KMS-11 (cell line): Measurements from ENCODE around the gene FUT6.

Experiments
- H2AFZ ChIP-seq: fragments of 200-600 bp; sonication (generic); 2 replicates; pipeline ENCODE4 v1.6.1; 2016; ENCODE audit warnings: antibody characterized with exemption, mixed run types, low read depth
- H3K27ac ChIP-seq: fragments of 200-600 bp; sonication (generic); 2 replicates; pipeline ENCODE4 v1.6.1; 2016; ENCODE audit warnings: mild to moderate bottlenecking, mixed run types
- H3K27me3 ChIP-seq: fragments of 200-600 bp; sonication (generic); 2 replicates; pipeline ENCODE4 v1.6.1; 2017; ENCODE audit warnings: mild to moderate bottlenecking, low read depth, mixed run types, moderate library complexity; ENCODE audit not compliant: insufficient read depth
- H3K36me3 ChIP-seq: fragments of 200-600 bp; sonication (generic); 2 replicates; pipeline ENCODE4 v1.6.1; 2017; ENCODE audit warnings: mild to moderate bottlenecking, mixed run types; ENCODE audit not compliant: insufficient read depth
- H3K4me1 ChIP-seq: fragments of 200-600 bp; sonication (generic); 2 replicates; pipeline ENCODE4 v1.6.1; 2016; ENCODE audit warnings: mild to moderate bottlenecking, low read depth, mixed run types; ENCODE audit not compliant: poor library complexity, severe bottlenecking
- H3K4me2 ChIP-seq: fragments of 200-600 bp; sonication (generic); 2 replicates; pipeline ENCODE4 v1.7.0; 2016; ENCODE audit warnings: mild to moderate bottlenecking, mixed run types
- H3K4me3 ChIP-seq: fragments of 200-600 bp; sonication (generic); IDR thresholded peaks from 2 replicates; pipeline ENCODE4 v1.6.1; 2017; ENCODE audit warnings: low read depth, low read length, mixed read lengths; ENCODE audit not compliant: insufficient read depth
- H3K79me2 ChIP-seq: fragments of 200-600 bp; sonication (generic); 2 replicates; pipeline ENCODE4 v1.6.1; 2016; ENCODE audit warnings: low read depth, mixed run types; ENCODE audit not compliant: insufficient read depth
- H3K9ac ChIP-seq: fragments of 200-600 bp; sonication (generic); 2 replicates; pipeline ENCODE4 v1.6.1; 2016; ENCODE audit warnings: mild to moderate bottlenecking, mixed run types
- H4K20me1 ChIP-seq: fragments of 200-600 bp; sonication (generic); 2 replicates; pipeline ENCODE4 v1.6.1; 2016; ENCODE audit warnings: mild to moderate bottlenecking, mixed run types; ENCODE audit not compliant: insufficient read depth
- CTCF ChIP-seq: fragments of 200-600 bp; sonication (generic); conservative IDR thresholded peaks from 2 replicates; pipeline ENCODE4 v1.6.1; 2017; ENCODE audit warnings: low read depth, mild to moderate bottlenecking, antibody characterized with exemption, low read length, moderate library complexity, mixed read lengths

FUT6 gene

DNA sequence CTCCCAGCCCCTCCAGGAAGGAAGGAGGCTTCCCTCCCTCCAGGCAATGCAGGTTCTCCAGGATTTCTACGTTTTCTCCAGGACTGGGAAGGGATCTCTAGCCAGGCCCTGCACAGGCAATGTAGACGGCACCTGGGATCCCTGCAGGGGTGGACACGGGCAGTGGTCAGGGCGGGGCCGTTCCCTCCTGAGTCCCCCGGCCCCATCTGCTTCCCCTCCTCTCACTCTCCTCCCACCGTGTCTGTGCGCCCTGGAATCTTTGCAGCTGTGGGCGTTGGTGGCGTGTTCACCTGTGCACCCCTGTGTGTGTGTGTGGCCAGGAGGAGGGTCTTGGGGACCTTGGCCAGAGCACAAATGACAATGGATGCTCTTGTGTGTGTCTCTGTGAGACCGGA, 24.7 kb downstream of the FUT6 start:
- H3K4me1 ChIP-seq, result no peaks in the 10 kb centered on the region
- H3K79me2 ChIP-seq, result no peaks in the 10 kb centered on the region
- H3K36me3 ChIP-seq, result no peaks in the 10 kb centered on the region
- no peak overlapping the region for H3K9ac ChIP-seq
- no peak overlapping the region for H3K4me2 ChIP-seq
- H3K4me3 ChIP-seq, result no peak overlapping the region
- no peaks in the 10 kb centered on the region for H4K20me1 ChIP-seq
- peaks cover 2% of the 10 kb centered on the region; the same call in 1 of the 2 replicates for H3K27me3 ChIP-seq
- no peak for TF ChIP-seq CTCF
- no peak overlapping the region for H3K27ac ChIP-seq
- H2AFZ ChIP-seq, result no peak overlapping the region

GRCh38 chr19:5814123-5814851, 25.2 kb downstream of the FUT6 start:
- Histone ChIP-seq H3K9ac (no peak overlapping the region), H2AFZ (no peak overlapping the region), H3K36me3 (no peaks in the 10 kb centered on the region), H4K20me1 (no peaks in the 10 kb centered on the region), H3K4me1 (no peaks in the 10 kb centered on the region), H3K4me3 (no peak overlapping the region), H3K27ac (no peak overlapping the region), H3K4me2 (no peak overlapping the region), H3K27me3 (peaks cover 2% of the 10 kb centered on the region; the same call in 1 of the 2 replicates), H3K79me2 (no peaks in the 10 kb centered on the region)
- TF ChIP-seq CTCF, result no peak

GRCh38 chr19:5811117-5811516, 28.4 kb downstream of the FUT6 start:
- Histone ChIP-seq H3K27ac (no peak overlapping the region), H3K9ac (no peak overlapping the region), H3K4me3 (no peak overlapping the region), H4K20me1 (no peaks in the 10 kb centered on the region), H3K36me3 (no peaks in the 10 kb centered on the region), H3K4me1 (no peaks in the 10 kb centered on the region), H3K27me3 (no peaks in the 10 kb centered on the region; the same call in 1 of the 2 replicates), H2AFZ (no peak overlapping the region), H3K4me2 (no peak overlapping the region), H3K79me2 (no peaks in the 10 kb centered on the region)
- no peak for TF ChIP-seq CTCF

- Histone ChIP-seq H3K4me2 (no peak overlapping the region), H3K36me3 (no peaks in the 10 kb centered on the region), H3K4me1 (peaks cover 2% of the 10 kb centered on the region), H3K27me3 (peaks cover 3% of the 10 kb centered on the region; the same call in 1 of the 2 replicates), H2AFZ (no peak overlapping the region), H4K20me1 (no peaks in the 10 kb centered on the region), H3K9ac (no peak overlapping the region), H3K27ac (no peak overlapping the region), H3K4me3 (no peak overlapping the region), H3K79me2 (no peaks in the 10 kb centered on the region)
- no peak for TF ChIP-seq CTCF
Observed at GRCh38 chr19:5809469-5809868, 30.0 kb downstream of the FUT6 start.
